Measurements from ENCODE around the gene CYP19A1. TPM values are rescaled to one million over a fixed set of nuclear protein-coding genes. Genes with fewer than 3 reads are reported as not detected.

Gene CYP19A1
- total RNA-seq, 1 donor from 2014 or later: not detected

- no peaks in the 10 kb centered on the region for H3K36me3 Mint-ChIP-seq
- Histone ChIP-seq H3K4me1 (peaks cover 20% of the 10 kb centered on the region), H3K9me3 (ENCODE audit: low read depth) (no peaks in the 10 kb centered on the region), H3K79me2 (ENCODE audit: low read depth) (no peaks in the 10 kb centered on the region), H4K20me1 (ENCODE audit: low read depth) (no peaks in the 10 kb centered on the region), H3K4me3 (no peak overlapping the region), H3K27ac (no peak overlapping the region), H3K9ac (no peak overlapping the region), H3K27me3 (no peaks in the 10 kb centered on the region), H3F3A (ENCODE audit: low read depth) (no peaks in the 10 kb centered on the region), H3K4me2 (no peak overlapping the region), H2AFZ (replicated peaks) (no peak overlapping the region), H3K36me3 (no peaks in the 10 kb centered on the region)
- TF ChIP-seq EZH2 (IDR thresholded peaks at IDR 0.05) (no peak), EZH2phosphoT487 (IDR thresholded peaks at IDR 0.05) (no peak), CTCF (IDR thresholded peaks at IDR 0.05) (no peak)
- DNase-seq (ENCODE audit: low spot score): no peak
- no peaks in the 10 kb centered on the region for H3K9me3 Mint-ChIP-seq
- peaks cover 2% of the 10 kb centered on the region for H3K27me3 Mint-ChIP-seq (ENCODE audit: insufficient read depth, low read depth)
- peak overlapping the region; percentile 35 for H3K27ac Mint-ChIP-seq
- H3K4me3 Mint-ChIP-seq: no peak overlapping the region
- no peaks in the 10 kb centered on the region for H3K4me1 Mint-ChIP-seq
Measured at GRCh38 chr15:51279391-51279790, 59.0 kb downstream of the CYP19A1 start.

- peaks cover 20% of the 10 kb centered on the region for H3K4me1 ChIP-seq
- no peaks in the 10 kb centered on the region for H3K27me3 ChIP-seq
- H4K20me1 ChIP-seq (ENCODE audit: low read depth): no peaks in the 10 kb centered on the region
- H3K27ac Mint-ChIP-seq: no peak overlapping the region
- H3F3A ChIP-seq (ENCODE audit: low read depth): no peaks in the 10 kb centered on the region
- no peak for DNase-seq (ENCODE audit: low spot score)
- no peaks in the 10 kb centered on the region for H3K79me2 ChIP-seq (ENCODE audit: low read depth)
- no peaks in the 10 kb centered on the region for H3K9me3 Mint-ChIP-seq
- H3K27me3 Mint-ChIP-seq (ENCODE audit: insufficient read depth, low read depth): peaks cover 3% of the 10 kb centered on the region
- H3K4me3 Mint-ChIP-seq: no peak overlapping the region
- H2AFZ ChIP-seq (replicated peaks): no peak overlapping the region
- no peaks in the 10 kb centered on the region for H3K4me1 Mint-ChIP-seq
- H3K9me3 ChIP-seq (ENCODE audit: low read depth): no peaks in the 10 kb centered on the region
- H3K4me3 ChIP-seq: no peak overlapping the region
- H3K36me3 Mint-ChIP-seq: no peaks in the 10 kb centered on the region
- no peak for TF ChIP-seq EZH2 (IDR thresholded peaks at IDR 0.05)
- no peak for TF ChIP-seq CTCF (IDR thresholded peaks at IDR 0.05)
- no peak for TF ChIP-seq EZH2phosphoT487 (IDR thresholded peaks at IDR 0.05)
- no peak overlapping the region for H3K27ac ChIP-seq
- peak overlapping the region; percentile 28 for H3K4me2 ChIP-seq
- no peaks in the 10 kb centered on the region for H3K36me3 ChIP-seq
- no peak overlapping the region for H3K9ac ChIP-seq
Measured at GRCh38 chr15:51277101-51277500, 61.3 kb downstream of the CYP19A1 start.

GRCh38 chr15:51274956-51275355, 63.4 kb downstream of the CYP19A1 start:
- Histone ChIP-seq H3F3A (ENCODE audit: low read depth) (no peaks in the 10 kb centered on the region), H2AFZ (replicated peaks) (no peak overlapping the region), H3K79me2 (ENCODE audit: low read depth) (no peaks in the 10 kb centered on the region), H3K27ac (no peak overlapping the region), H3K4me1 (peaks cover 20% of the 10 kb centered on the region), H4K20me1 (ENCODE audit: low read depth) (no peaks in the 10 kb centered on the region), H3K9me3 (ENCODE audit: low read depth) (no peaks in the 10 kb centered on the region), H3K9ac (no peak overlapping the region), H3K27me3 (no peaks in the 10 kb centered on the region), H3K4me2 (no peak overlapping the region), H3K36me3 (no peaks in the 10 kb centered on the region), H3K4me3 (no peak overlapping the region)
- Mint-ChIP-seq H3K9me3 (no peaks in the 10 kb centered on the region), H3K4me1 (no peaks in the 10 kb centered on the region), H3K27ac (no peak overlapping the region), H3K4me3 (no peak overlapping the region), H3K27me3 (ENCODE audit: insufficient read depth, low read depth) (peaks cover 2% of the 10 kb centered on the region), H3K36me3 (no peaks in the 10 kb centered on the region)
- DNase-seq (ENCODE audit: low spot score): no peak
- TF ChIP-seq CTCF (IDR thresholded peaks at IDR 0.05): no peak
- no peak for TF ChIP-seq EZH2 (IDR thresholded peaks at IDR 0.05)
- TF ChIP-seq EZH2phosphoT487 (IDR thresholded peaks at IDR 0.05): no peak
